Tibial nerve (tissue), 4 donors: Measurements from ENCODE around the gene HNF4A. TPM values are rescaled to one million over a fixed set of nuclear protein-coding genes. Genes with fewer than 3 reads are reported as not detected.

ENCODE experiments used
- DNase-seq, 2 donors: peaks; one replicate each; pipeline ENCODE4 v3.0.0-alpha.2; 2019; ENCODE audit warnings: low spot score in 2 of 2
- H3K27ac ChIP-seq, 4 donors: fragments of 200-600 bp; sonication (generic) in 3 of 4; one replicate each; pipeline ENCODE4 v1.5.1; 2017 to 2019; ENCODE audit warnings: mild to moderate bottlenecking in 1 of 4
- H3K27me3 ChIP-seq, 2 donors: fragments of 200-600 bp; sonication (generic) in 1 of 2; one replicate each; pipeline versions ENCODE4 v1.5.1 to v1.6.0; 2017 to 2019
- H3K36me3 ChIP-seq, 3 donors: fragments of 200-600 bp; sonication (generic); one replicate each; pipeline ENCODE4 v1.5.1; 2018 to 2019
- H3K4me1 ChIP-seq, 4 donors: fragments of 200-600 bp; sonication (generic) in 3 of 4; one replicate each; pipeline ENCODE4 v1.5.1; 2017 to 2019
- H3K4me3 ChIP-seq, 4 donors: fragments of 200-600 bp; sonication (generic) in 3 of 4; one replicate each; pipeline ENCODE4 v1.5.1; 2017 to 2019; ENCODE audit warnings: mild to moderate bottlenecking in 1 of 4, moderate library complexity in 1 of 4
- H3K9me3 ChIP-seq, 4 donors: fragments of 200-600 bp; sonication (generic) in 3 of 4; one replicate each; pipeline ENCODE4 v1.5.1; 2017 to 2019
- EP300 ChIP-seq, 2 donors: sonication (generic); formaldehyde crosslinking; IDR thresholded peaks; one replicate each; pipeline ENCODE4 v1.6.1; 2017; ENCODE audit warnings: antibody characterized with exemption in 2 of 2, mild to moderate bottlenecking in 1 of 2
- POLR2A ChIP-seq, 2 donors: fragments of 450-650 bp; IDR thresholded peaks; one replicate each; pipeline ENCODE4 v1.6.1; 2017; ENCODE audit warnings: antibody characterized with exemption in 2 of 2, mild to moderate bottlenecking in 2 of 2, moderate library complexity in 2 of 2
- WGBS, 2 donors: methylation state at CpG; one replicate each; pipeline ENCODE4 v1.1.5; 2018; 5-methylcytosine and 5-hydroxymethylcytosine counted together
- total RNA-seq, 4 donors: library from RNA; depleted of rRNA; stranded (reverse); fragments of >200 nt; gene quantifications; one replicate each; pipeline ENCODE4 v1.1.0, GENCODE V29; 2016
- TF ChIP-seq, protein P1 (sequence below), 5 experiments: fragments of 200-600 bp in 3 of 5; fragments of 450-650 bp in 2 of 5; sonication (generic) in 3 of 5; IDR thresholded peaks; one replicate each; pipeline ENCODE4 v1.5.1; 2016 to 2019; ENCODE audit warnings: antibody characterized with exemption in 5 of 5, mild to moderate bottlenecking in 3 of 5, moderate library complexity in 2 of 5

HNF4A gene
- total RNA-seq, 4 donors from 2014 or later: not detected

GRCh38 chr20:44392776-44393607 lies 37.5 kb downstream of the HNF4A start:
- DNase-seq: no peak
- WGBS, 2 donors: 66 to 71% methylated on average over 5 of the region's 5 CpGs
- H3K9me3 ChIP-seq: no peaks in the 10 kb centered on the region
- TF ChIP-seq POLR2A (IDR thresholded peaks at IDR 0.05) (no peak), EP300 (IDR thresholded peaks at IDR 0.05) (no peak)
- TF ChIP-seq, protein P1, sequence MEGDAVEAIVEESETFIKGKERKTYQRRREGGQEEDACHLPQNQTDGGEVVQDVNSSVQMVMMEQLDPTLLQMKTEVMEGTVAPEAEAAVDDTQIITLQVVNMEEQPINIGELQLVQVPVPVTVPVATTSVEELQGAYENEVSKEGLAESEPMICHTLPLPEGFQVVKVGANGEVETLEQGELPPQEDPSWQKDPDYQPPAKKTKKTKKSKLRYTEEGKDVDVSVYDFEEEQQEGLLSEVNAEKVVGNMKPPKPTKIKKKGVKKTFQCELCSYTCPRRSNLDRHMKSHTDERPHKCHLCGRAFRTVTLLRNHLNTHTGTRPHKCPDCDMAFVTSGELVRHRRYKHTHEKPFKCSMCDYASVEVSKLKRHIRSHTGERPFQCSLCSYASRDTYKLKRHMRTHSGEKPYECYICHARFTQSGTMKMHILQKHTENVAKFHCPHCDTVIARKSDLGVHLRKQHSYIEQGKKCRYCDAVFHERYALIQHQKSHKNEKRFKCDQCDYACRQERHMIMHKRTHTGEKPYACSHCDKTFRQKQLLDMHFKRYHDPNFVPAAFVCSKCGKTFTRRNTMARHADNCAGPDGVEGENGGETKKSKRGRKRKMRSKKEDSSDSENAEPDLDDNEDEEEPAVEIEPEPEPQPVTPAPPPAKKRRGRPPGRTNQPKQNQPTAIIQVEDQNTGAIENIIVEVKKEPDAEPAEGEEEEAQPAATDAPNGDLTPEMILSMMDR (IDR thresholded peaks at IDR 0.05): no peak
- H3K27ac ChIP-seq: peak overlapping the region in 2 of 4 donors; percentile 50 to 56
- H3K4me1 ChIP-seq: peaks cover 0 to 15% (median 0%) of the 10 kb centered on the region in 4 donors
- H3K4me3 ChIP-seq: no peak overlapping the region
- H3K27me3 ChIP-seq: peaks cover 0 to 12% of the 10 kb centered on the region in 2 donors
- H3K36me3 ChIP-seq: no peaks in the 10 kb centered on the region

DNA sequence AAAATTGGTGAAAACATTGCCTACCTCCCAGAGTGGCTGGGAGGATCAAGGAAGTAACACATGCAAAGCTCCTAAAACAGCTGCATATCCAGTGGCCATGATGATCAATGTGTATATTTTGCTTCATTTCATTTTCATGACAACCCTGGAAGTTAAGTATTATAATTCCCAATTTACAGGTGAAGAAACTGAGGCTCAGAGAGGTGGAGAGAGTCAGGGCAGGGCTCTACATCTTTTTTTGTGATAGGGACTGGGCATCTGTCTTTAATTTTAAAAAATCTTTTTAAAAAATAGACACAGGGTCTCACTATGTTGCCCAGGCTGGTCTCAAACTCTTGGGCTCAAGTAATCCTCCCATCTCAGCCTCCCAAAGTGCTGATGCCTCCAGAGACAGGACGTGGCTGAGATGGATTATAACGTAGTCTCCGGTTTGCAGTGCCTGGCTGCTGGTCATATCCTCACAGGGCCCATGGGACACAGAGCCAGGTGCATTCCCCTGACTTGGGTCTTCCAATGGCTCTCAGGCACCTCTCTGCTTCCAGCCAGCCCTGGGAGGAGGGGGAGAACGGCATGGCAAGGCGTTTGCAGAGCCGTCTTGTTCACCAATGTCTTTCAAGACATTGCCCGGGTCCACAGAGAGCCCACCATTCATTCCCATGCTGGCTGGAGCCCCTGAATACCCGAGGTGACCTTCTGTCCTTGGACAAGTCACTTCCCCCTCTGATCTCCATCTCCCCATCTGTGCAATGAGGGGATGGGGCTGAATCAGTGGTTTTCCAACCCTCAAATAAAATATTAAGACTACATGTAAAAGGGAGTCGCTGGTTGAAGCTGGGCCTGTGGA lies 38.3 kb downstream of the HNF4A start:
- Histone ChIP-seq H3K27me3 (peaks cover 0 to 4% of the 10 kb centered on the region in 2 donors), H3K27ac (peak overlapping the region in 2 of 4 donors; percentile 50 to 56), H3K9me3 (no peaks in the 10 kb centered on the region), H3K4me3 (no peak overlapping the region), H3K36me3 (no peaks in the 10 kb centered on the region), H3K4me1 (peaks cover 0 to 7% (median 0%) of the 10 kb centered on the region in 4 donors)
- TF ChIP-seq, protein P1 (IDR thresholded peaks at IDR 0.05): no peak
- TF ChIP-seq POLR2A (IDR thresholded peaks at IDR 0.05) (no peak), EP300 (IDR thresholded peaks at IDR 0.05) (no peak)
- no peak for DNase-seq
- WGBS, 2 donors: 73 to 76% methylated on average over 9 of the region's 9 CpGs

DNA sequence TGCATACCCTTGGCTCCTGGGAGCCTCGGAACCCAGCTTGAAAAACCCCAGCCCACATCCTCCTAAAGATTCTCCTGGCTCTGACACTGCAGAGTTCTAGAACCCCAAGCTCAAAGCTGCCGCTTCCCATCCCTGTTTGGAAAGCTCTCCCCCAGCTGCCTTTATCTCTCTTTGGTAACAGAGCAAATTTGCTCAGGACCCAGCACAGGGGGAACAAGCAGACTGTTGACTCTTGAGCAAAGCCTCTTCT lies 38.9 kb downstream of the HNF4A start:
- peak overlapping the region in 2 of 4 donors; percentile 26 to 56 for H3K27ac ChIP-seq
- TF ChIP-seq POLR2A (IDR thresholded peaks at IDR 0.05) (no peak), EP300 (IDR thresholded peaks at IDR 0.05) (no peak)
- TF ChIP-seq, protein P1 (IDR thresholded peaks at IDR 0.05): no peak
- H3K4me1 ChIP-seq: peaks cover 0 to 1% (median 0%) of the 10 kb centered on the region in 4 donors

DNA sequence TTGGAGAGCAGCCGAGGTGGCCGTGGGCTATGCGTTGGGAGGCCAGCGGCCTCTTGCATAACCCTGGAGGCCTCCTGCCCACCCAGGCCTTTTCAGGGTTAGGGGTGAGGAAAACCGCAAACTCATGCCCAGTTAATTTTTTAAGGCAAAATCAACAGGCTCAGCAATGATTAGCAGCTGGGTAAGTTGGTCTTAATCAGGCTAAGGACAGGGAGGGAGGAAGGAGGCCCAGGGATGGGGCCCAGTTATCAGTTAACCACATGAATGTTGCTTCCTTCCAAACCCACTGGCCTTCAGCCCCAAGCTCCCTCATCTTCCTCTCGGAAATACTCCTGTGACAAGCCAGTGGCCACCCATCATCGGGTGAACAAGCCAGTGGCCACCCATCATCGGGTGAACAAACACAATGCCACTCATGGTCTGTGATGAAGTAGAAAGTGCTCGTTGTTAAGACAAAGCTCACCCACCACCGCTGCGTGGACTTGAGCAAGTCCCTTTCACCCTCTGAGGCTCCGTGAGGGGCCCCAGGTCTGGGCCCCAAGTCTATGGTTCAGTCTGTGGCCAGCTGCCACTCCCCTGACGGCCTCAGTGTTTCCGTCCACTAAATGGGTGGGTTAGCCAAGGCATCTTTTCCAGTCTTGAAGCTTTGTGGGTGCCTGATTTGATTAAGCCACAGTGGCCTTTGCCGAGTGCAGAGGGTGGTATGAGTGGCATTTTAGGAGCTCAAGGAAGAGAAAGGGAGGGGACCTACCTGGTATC lies 39.4 kb downstream of the HNF4A start:
- WGBS, 2 donors: 60 to 61% methylated on average over 15 of the region's 15 CpGs
- DNase-seq: no peak
- Histone ChIP-seq H3K9me3 (no peaks in the 10 kb centered on the region), H3K27me3 (peaks cover 0 to 5% of the 10 kb centered on the region in 2 donors), H3K4me1 (no peaks in the 10 kb centered on the region), H3K27ac (peak overlapping the region in 2 of 4 donors; percentile 12 to 26), H3K4me3 (no peak overlapping the region), H3K36me3 (no peaks in the 10 kb centered on the region)
- peak in 1 of 2 donors; percentile 25 for TF ChIP-seq EP300 (IDR thresholded peaks at IDR 0.05)
- TF ChIP-seq, protein P1 (IDR thresholded peaks at IDR 0.05): no peak
- no peak for TF ChIP-seq POLR2A (IDR thresholded peaks at IDR 0.05)

More for the DNA sequence above, 38.9 kb downstream of the HNF4A start:
- H3K4me3 ChIP-seq: no peak overlapping the region
- no peaks in the 10 kb centered on the region for H3K36me3 ChIP-seq
- DNase-seq: peak in 1 of 2 donors; percentile 46
- H3K27me3 ChIP-seq: peaks cover 0 to 4% of the 10 kb centered on the region in 2 donors
- 82 to 94% methylated on average over 2 of the region's 2 CpGs for WGBS, 2 donors
- H3K9me3 ChIP-seq: no peaks in the 10 kb centered on the region
